IMR-90 (cell line): Measurements from ENCODE around the gene KBTBD8. TPM values are rescaled to one million over a fixed set of nuclear protein-coding genes. Genes with fewer than 3 reads are reported as not detected.

Source experiments
- ATAC-seq: fragments of 200-7000 bp; cut with Tn5 transposase; 2 replicates; pipeline ENCODE4 v1.9.1; 2020; ENCODE audit warnings: low read depth, mild to moderate bottlenecking, moderate library complexity
- BruUV-seq: library from RNA; stranded (reverse); fragments of 400-500 nt; replicated peaks from 2 replicates; lab custom pipeline; 2021; lab: Mats Ljungman, UMichigan
- CTCF ChIA-PET: fragments of 300-600 bp; formaldehyde crosslinking; extraction: SDS; loops from one replicate; lab custom pipeline; 2021; ENCODE audit warnings: antibody characterized with exemption; lab: Yijun Ruan, JAX
- POLR2A ChIA-PET: fragments of 300-600 bp; sonication (Branson Sonifier 250); formaldehyde crosslinking; loops from one replicate; lab custom pipeline; 2022; ENCODE audit warnings: antibody characterized with exemption; ENCODE audit not compliant: unreplicated experiment; lab: Charles Lee
- DNase-seq: peaks from one replicate; pipeline ENCODE4 v3.0.0; 2013
- H2AFZ ChIP-seq: replicated peaks from 2 replicates; pipeline ENCODE3; 2013; ENCODE audit warnings: low read length, mild to moderate bottlenecking; ENCODE audit not compliant: poor library complexity
- H2AK5ac ChIP-seq: 2 replicates; pipeline ENCODE4 v1.6.1; 2013; ENCODE audit warnings: low read depth, low read length, inconsistent platforms
- H2AK9ac ChIP-seq: replicated peaks from 2 replicates; pipeline ENCODE3; 2013; ENCODE audit warnings: mild to moderate bottlenecking, low read depth, low read length, moderate library complexity; ENCODE audit not compliant: poor library complexity
- H2BK120ac ChIP-seq: 2 replicates; pipeline ENCODE4 v1.6.1; 2013; ENCODE audit warnings: low read depth, low read length, inconsistent platforms
- H2BK15ac ChIP-seq: 3 replicates; pipeline ENCODE4 v1.6.1; 2013; ENCODE audit warnings: low read depth, low read length, inconsistent platforms
- H2BK20ac ChIP-seq: 2 replicates; pipeline ENCODE4 v1.6.1; 2013; ENCODE audit warnings: low read depth, mild to moderate bottlenecking, inconsistent platforms, low read length, moderate library complexity
- H2BK5ac ChIP-seq: 2 replicates; pipeline ENCODE4 v1.6.1; 2013; ENCODE audit warnings: mild to moderate bottlenecking, low read depth, low read length, inconsistent platforms; ENCODE audit not compliant: poor library complexity, severe bottlenecking
- H3K14ac ChIP-seq: replicated peaks from 2 replicates; pipeline ENCODE4 v1.6.1; 2013; ENCODE audit warnings: low read depth, low read length, inconsistent platforms
- H3K18ac ChIP-seq: 2 replicates; pipeline ENCODE4 v1.6.1; 2013; ENCODE audit warnings: low read depth, low read length, control low read depth
- H3K23ac ChIP-seq: 2 replicates; pipeline ENCODE4 v1.6.1; 2013; ENCODE audit warnings: low read depth, low read length, inconsistent platforms
- H3K27ac ChIP-seq: 2 replicates; pipeline ENCODE4 v1.5.1; 2013; ENCODE audit warnings: mild to moderate bottlenecking, control low read depth, low read length; ENCODE audit not compliant: insufficient read depth
- H3K27me3 ChIP-seq: 2 replicates; pipeline ENCODE4 v1.6.1; 2013; ENCODE audit warnings: low read length; ENCODE audit not compliant: control insufficient read depth, insufficient read depth
- H3K36me3 ChIP-seq: 2 replicates; pipeline ENCODE4 v1.6.1; 2013; ENCODE audit warnings: low read length, mixed read lengths; ENCODE audit not compliant: control insufficient read depth, insufficient read depth
- H3K4ac ChIP-seq: 2 replicates; pipeline ENCODE4 v1.6.1; 2013; ENCODE audit warnings: low read depth, low read length, inconsistent platforms
- H3K4me1 ChIP-seq: 2 replicates; pipeline ENCODE4 v1.6.1; 2013; ENCODE audit warnings: low read length, mixed read lengths; ENCODE audit not compliant: control insufficient read depth, insufficient read depth
- H3K4me2 ChIP-seq: 2 replicates; pipeline ENCODE4 v1.6.1; 2013; ENCODE audit warnings: low read depth, mild to moderate bottlenecking, control low read depth, low read length, moderate library complexity
- H3K4me3 ChIP-seq: 2 replicates; pipeline ENCODE4 v1.5.1; 2013; ENCODE audit warnings: low read depth, mild to moderate bottlenecking, control low read depth, low read length, moderate library complexity; ENCODE audit not compliant: insufficient read depth
- H3K56ac ChIP-seq: 2 replicates; pipeline ENCODE4 v1.6.1; 2013; ENCODE audit warnings: low read length, inconsistent platforms; ENCODE audit not compliant: insufficient read depth; ENCODE audit errors: extremely low read depth
- H3K79me1 ChIP-seq, 2 experiments: 2 replicates each; pipeline ENCODE4 v1.6.1; 2013; ENCODE audit warnings: low read length in 2 of 2, inconsistent platforms in 1 of 2, low read depth in 1 of 2
- H3K9ac ChIP-seq: 2 replicates; pipeline ENCODE4 v1.6.1; 2013; ENCODE audit warnings: low read depth, low read length, control low read depth
- H3K9me1 ChIP-seq: 2 replicates; pipeline ENCODE4 v1.6.1; 2013; ENCODE audit warnings: low read length, inconsistent platforms; ENCODE audit not compliant: insufficient read depth
- H3K9me3 ChIP-seq: 2 replicates; pipeline ENCODE4 v1.6.1; 2013; ENCODE audit warnings: low read length; ENCODE audit not compliant: control insufficient read depth, insufficient read depth
- H4K20me1 ChIP-seq: 2 replicates; pipeline ENCODE4 v1.6.1; 2013; ENCODE audit warnings: low read length, inconsistent platforms; ENCODE audit not compliant: insufficient read depth
- H4K5ac ChIP-seq: 2 replicates; pipeline ENCODE4 v1.6.1; 2013; ENCODE audit warnings: mild to moderate bottlenecking, low read depth, low read length, control low read depth
- H4K8ac ChIP-seq, 2 experiments: 2 replicates each; pipeline ENCODE4 v1.6.1; 2013; ENCODE audit warnings: low read depth in 2 of 2, low read length in 2 of 2, control low read depth in 1 of 2, inconsistent platforms in 1 of 2
- H4K91ac ChIP-seq: 2 replicates; pipeline ENCODE4 v1.6.1; 2013; ENCODE audit warnings: low read depth, low read length, inconsistent platforms; ENCODE audit not compliant: insufficient read depth
- RCOR1 ChIP-seq: IDR thresholded peaks from 2 replicates; pipeline ENCODE4 v1.6.1; 2012; ENCODE audit warnings: mild to moderate bottlenecking, low read length, improper control_type of control experiment; ENCODE audit not compliant: insufficient replicate concordance
- WGBS, 2 experiments: methylation state at CpG; one replicate each; pipeline versions ENCODE4 v1.1.5 to v1.1.7; 2013; ENCODE audit warnings: missing lambda C conversion rate in 2 of 2; ENCODE audit not compliant: insufficient read length in 1 of 2; ENCODE audit errors: extremely low coverage in 2 of 2; 5-methylcytosine and 5-hydroxymethylcytosine counted together
- dilution Hi-C: fragments of 300-500 bp; cut with HindIII; formaldehyde crosslinking; loops from one replicate; pipeline ENCODE4 v1.14.3; 2018; ENCODE audit warnings: low sequenced_read_pairs; ENCODE audit not compliant: unreplicated experiment
- in situ Hi-C: fragments of 300-500 bp; cut with MboI; formaldehyde crosslinking; loops from 3 replicates; pipeline ENCODE4 v1.14.3; 2019; ENCODE audit warnings: low sequenced_read_pairs, inconsistent platforms, mixed read lengths
- intact Hi-C: fragments of 100-400 bp; cut with micrococcal nuclease; formaldehyde crosslinking; loops from 2 replicates; pipeline ENCODE4 v1.10.0; 2022
- polyA plus RNA-seq, 3 experiments: library from polyadenylated mRNA; depleted of rRNA; stranded (reverse); fragments of >200 nt; gene quantifications; 2 replicates each; pipeline ENCODE4 v1.2.3, GENCODE V29; 2012; ENCODE audit warnings: low replicate concordance in 1 of 3
- total RNA-seq: library from RNA; depleted of rRNA; stranded (reverse); fragments of >200 nt; gene quantifications from 2 replicates; pipeline ENCODE4 v1.2.3, GENCODE V29; 2012

The KBTBD8 gene
- total and polyA plus RNA-seq, 2 of the 4 experiments (the other 2 are of a cell fraction) = 1.5 to 8.6 TPM

DNA sequence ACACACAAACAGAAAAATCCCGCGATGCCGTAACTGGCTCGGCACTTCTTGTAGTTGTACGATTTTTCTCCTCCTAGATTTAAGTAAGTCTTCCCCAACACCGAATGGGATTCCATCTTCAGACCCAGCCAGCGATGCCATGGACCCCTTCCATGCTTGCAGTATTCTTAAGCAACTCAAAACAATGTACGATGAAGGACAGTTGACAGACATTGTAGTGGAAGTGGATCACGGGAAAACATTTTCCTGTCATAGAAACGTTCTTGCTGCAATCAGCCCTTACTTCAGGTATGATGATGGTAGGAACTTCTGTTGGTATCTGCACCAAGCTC is 763 bp downstream of the KBTBD8 start:
- Histone ChIP-seq H3K14ac (no peak overlapping the region), H4K20me1 (no peaks in the 10 kb centered on the region), H4K91ac (no peak overlapping the region), H3K9me1 (0 out of 2 replicates have a peak, but pooled peaks cover 6% of the 10 kb centered on the region), H3K27me3 (no peaks in the 10 kb centered on the region), H2AK5ac (peak overlapping the region; percentile 53; the same call in 1 of the 2 replicates), H3K4me1 (peaks cover 2% of the 10 kb centered on the region; the same call in 1 of the 2 replicates), H2AFZ (peak overlapping the region; percentile 90), H2BK20ac (no peak overlapping the region), H3K23ac (peak overlapping the region; percentile 66), H3K4me3 (peak overlapping the region; percentile 57), H3K4me2 (peak overlapping the region; percentile 99), H3K27ac (peak overlapping the region; percentile 35; the same call in 1 of the 2 replicates), H4K8ac (peak overlapping the region; percentile 29 to 59; a peak in 2 of 4 replicates), H3K9me3 (no peaks in the 10 kb centered on the region), H4K5ac (no peak overlapping the region; the same call in 1 of the 2 replicates), H2BK120ac (no peak overlapping the region), H3K9ac (peak overlapping the region; percentile 64), H3K4ac (peak overlapping the region; percentile 42; the same call in 1 of the 2 replicates), H2AK9ac (no peak overlapping the region), H3K18ac (peak overlapping the region; percentile 17; the same call in 1 of the 2 replicates), H2BK15ac (no peak overlapping the region; the same call in 2 of the 3 replicates), H3K36me3 (no peaks in the 10 kb centered on the region; the same call in 1 of the 2 replicates), H3K79me1 (peaks cover 8 to 27% of the 10 kb centered on the region in 2 experiments), H2BK5ac (peak overlapping the region; percentile 28), H3K56ac (no peak overlapping the region; the same call in 1 of the 2 replicates)
- in situ Hi-C loops = no loop called here
- CTCF ChIA-PET = no interaction called here
- TF ChIP-seq RCOR1 = no peak
- POLR2A ChIA-PET = interaction anchor here (0.6 kb wide), 1 partner anchor 102 kb away, joined by 5 read pairs; no protein-coding TSS in a partner anchor
- no CpG with 5 or more reads among the region's 10 CpGs for WGBS, 2 experiments
- no peak for DNase-seq
- intact Hi-C loops = loop anchor here (5.0 to 10.0 kb wide), 2 partner anchors 514 to 653 kb away; partner anchors contain the start of gene SUCLG2
- dilution Hi-C loops = no loop called here
- no TSS peak for BruUV-seq
- ATAC-seq = no peak
